T-helper 1 cell treated with Interleukin-12 subunit alpha and Interleukin-12 subunit beta and Interleukin-4 antibody, amounts not matched to agents 30 ng/mL and 1 ng/mL, for 36 hours (primary cell): ENCODE data around the gene PRPF31. TPM values are rescaled to one million over a fixed set of nuclear protein-coding genes. Genes with fewer than 3 reads are reported as not detected.

Source experiments
- intact Hi-C: fragments of 100-400 bp; cut with micrococcal nuclease; formaldehyde crosslinking; loops from one replicate; pipeline ENCODE4 v1.15.1; 2024
- total RNA-seq: library from RNA; stranded (reverse); gene quantifications from 2 replicates; pipeline ENCODE4 v1.2.3, GENCODE V29; 2022

The PRPF31 gene
- total RNA-seq, 1 donor from 2014 or later: 76.7 TPM

DNA sequence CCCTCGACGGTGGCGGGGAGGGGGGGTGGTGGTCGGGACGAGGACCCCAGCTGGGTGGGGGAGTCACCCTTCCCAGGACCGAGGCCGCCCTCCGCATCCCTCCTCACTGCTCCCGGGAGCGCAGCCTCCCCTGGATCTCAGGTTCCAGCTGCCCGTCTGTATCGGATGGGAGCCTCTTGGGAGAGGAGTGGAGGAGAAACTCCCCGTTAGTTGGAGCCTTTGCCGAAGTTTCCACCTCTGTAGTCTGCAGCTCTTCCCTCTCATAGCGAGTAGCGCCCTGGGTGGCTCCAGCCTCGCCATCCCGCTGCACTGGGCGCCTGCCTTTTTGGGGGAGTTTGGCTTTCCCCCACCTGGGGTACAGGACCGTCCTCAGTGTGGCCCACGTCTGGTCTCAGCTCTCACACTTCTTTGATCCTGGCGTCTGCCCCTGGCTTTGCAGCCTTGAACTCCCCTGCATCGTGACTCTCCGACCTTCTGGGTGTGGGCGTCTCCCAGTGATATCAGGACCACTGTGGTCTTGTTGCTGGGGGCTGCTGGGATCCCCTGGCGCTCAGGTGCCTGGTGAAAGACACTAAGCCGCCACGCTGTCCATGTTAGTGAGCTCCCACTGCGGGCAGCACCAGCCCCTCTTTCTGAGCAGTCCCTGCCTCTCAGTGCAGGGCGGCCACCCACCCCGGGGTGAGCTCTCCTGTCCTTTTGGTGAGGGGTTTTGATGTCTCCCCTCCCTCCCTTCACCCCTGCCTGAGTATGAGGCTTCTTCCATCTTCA lies 23.1 kb downstream of the PRPF31 start:
- intact Hi-C loops: loop anchor here (5.0 to 10.0 kb wide), 2 partner anchors 979 to 1116 kb away; partner anchors contain the start of genes PPP1R12C and PPP6R1

DNA sequence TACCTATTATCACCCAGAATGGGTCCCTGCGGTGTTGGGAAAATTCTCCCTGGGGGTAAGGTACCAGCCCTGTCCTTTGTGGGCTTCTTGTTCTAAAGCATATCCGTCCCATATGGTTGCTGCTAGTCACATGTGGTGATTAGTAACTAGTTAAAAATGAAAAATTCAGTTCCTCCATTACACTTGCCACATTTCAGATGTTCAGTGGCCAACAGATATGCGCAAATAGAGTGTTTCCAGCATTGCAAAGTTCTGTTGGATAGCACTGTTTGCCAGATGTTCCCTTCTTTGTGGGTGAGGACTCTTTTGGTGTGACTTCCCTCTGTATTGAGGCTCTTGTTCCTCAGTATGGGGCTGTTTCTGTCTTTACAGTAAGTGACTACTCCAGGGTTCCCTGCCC lies 25.8 kb downstream of the PRPF31 start:
- intact Hi-C loops: no loop called here

DNA sequence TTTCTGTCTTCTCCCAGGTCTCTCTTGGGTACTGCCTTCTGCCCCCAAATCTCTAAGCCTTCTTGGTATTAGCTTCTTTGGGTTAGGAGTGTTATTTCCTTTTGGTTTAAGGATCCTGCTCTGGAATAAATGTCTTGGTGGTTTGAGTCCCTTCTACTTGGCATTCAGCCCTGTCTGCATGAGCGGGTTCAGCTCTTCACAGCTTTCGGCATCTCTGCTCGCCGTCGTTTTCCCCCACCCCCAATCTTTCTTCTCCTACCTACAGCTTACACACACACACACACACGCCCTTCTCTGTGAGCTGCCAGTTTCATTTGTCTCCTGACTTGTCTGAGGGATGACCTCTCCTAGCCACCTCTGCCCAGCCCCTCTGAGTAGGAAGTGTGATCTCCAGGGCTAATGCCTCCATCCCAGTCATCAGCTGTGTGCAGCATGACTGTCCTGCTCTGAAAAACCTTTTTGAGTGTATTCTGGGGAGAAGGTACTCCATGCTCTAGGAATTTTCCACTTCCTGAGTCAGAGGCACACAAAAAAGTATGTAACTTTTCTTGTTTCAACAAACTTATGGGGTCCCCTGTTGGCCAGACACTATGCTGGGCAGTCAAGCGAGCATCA lies 26.7 kb downstream of the PRPF31 start:
- intact Hi-C loops: no loop called here

DNA sequence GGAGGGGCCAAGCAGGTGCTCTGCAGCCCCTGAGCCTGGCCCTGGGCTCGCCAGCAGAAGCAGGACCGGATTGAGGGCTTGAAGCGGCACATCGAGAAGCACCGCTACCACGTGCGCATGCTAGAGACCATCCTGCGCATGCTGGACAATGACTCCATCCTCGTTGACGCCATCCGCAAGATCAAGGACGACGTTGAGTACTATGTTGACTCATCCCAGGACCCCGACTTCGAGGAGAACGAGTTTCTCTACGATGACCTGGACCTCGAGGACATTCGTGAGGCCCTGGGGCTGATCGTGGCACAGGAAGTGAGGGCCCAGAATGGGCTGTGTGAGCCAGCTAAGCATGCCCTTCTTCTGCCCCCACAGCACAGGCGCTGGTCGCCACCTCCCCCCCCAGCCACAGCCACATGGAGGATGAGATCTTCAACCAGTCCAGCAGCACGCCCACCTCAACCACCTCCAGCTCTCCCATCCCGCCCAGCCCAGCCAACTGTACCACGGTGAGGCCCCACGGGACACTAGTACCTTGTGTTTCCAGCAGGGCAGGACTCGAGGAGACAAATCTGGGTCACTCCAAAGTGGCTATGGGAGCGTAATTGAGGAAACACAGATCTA lies 30.1 kb downstream of the PRPF31 start:
- intact Hi-C loops: no loop called here

DNA sequence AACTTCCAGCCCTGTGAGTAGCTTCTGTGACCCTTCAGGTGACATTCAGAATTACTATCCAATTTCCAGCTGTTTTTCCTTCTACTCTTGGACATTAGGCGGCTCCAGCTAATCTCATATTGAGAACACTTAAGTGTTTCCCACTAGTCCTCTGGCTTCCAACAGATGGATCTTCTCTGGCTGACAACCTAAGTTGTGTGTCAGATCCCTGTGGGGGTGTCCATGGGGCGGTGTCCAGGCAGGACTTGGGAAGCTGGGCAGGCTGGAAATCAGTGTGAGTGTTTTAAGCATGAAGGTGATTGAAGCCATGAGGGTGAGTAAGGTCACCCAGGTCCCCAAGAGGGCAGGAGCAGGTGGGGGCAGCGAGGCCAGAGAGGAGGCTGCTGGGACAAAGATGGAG lies 32.1 kb downstream of the PRPF31 start:
- intact Hi-C loops: no loop called here

DNA sequence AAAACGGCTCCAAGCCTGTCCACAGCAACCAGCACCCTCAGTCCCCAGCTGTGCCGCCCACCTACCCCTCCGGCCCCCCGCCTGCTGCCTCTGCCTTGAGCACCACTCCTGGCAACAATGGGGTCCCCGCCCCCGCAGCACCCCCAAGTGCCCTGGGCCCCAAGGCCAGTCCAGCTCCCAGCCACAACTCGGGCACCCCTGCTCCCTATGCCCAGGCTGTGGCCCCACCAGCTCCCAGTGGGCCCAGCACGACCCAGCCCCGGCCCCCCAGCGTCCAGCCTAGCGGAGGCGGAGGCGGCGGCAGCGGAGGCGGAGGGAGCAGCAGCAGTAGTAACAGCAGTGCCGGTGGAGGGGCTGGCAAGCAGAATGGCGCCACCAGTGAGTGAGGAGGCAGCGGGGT lies 32.6 kb downstream of the PRPF31 start:
- intact Hi-C loops: no loop called here

DNA sequence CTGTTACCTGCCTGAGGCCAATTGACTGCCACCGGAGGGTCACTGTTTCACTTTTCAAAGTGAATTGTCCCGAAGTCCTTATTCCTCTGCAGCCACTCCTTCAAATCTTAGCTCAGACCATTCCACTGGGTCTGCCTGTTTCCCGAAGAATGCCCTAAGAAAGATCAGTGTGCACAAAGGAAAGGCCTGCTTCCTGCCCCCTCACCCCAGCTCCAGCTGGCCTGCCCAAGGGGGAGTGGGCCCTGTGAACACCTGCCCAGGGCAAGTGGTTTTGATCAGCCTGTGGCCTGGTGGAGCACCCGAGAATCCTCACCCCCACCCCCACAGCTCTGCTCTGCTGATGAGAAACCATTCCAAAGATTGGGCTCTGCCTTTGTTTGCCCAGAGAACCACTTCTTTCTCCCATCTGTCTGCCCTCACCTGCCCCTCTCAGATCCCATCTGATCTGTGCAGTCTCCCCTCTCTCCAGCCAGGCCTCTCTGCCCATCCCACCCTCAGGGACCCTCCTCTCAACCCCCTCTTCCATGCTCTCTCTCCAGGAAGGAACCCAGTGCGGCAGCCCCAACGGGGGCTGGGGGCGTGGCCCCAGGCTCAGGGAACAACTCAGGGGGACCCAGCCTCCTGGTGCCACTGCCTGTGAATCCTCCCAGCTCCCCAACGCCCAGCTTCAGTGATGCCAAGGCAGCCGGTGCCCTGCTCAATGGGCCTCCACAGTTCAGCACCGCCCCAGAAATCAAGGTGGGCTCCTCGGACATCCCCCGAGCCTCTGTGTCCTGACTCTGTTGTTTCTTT lies 33.7 kb downstream of the PRPF31 start:
- intact Hi-C loops: no loop called here

DNA sequence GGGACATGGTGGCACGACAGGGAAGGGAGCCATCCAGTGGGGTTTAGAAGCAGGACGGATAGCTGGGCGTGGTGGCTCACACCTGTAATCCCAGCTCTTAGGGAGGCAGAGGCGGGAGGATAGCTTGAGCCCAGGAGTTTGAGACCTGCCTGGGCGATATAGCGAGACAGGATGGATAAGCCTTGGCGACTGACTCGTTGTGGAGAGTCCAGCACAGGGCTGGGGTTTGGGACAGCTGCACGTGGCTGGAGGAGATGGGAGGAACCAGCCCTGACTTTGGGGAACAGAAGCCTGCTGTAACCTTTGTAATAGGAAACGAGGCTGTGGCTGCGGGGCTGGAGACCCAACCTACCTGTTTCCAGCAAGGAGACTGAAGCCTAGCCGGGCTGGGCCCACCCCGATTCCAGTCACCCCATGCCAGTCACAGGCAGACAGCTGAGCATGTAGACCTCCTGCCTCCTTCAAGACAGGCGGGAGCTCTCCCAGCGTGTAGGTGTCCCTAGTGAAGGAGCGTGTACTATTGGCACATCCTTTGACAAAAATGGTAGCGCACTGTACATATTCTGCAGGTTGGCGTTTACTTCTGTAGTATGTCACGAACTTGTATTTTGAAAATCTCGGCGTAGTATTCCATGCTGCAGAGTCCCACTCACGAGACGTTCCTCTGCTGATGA lies 35.9 kb downstream of the PRPF31 start:
- intact Hi-C loops: no loop called here

DNA sequence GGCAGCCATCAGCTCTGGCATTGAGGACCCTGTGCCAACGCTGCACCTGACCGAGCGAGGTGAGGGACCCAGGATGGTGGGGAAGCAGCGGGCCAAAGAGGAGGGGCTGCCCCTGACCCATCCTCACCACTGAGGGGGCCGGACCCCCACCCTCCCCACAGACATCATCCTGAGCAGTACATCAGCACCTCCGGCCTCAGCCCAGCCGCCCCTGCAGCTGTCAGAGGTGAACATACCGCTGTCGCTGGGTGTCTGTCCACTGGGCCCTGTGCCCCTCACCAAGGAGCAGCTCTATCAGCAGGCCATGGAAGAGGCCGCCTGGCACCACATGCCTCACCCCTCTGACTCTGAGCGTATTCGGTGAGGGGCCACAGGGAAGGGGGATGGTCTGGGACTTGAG lies 36.7 kb downstream of the PRPF31 start:
- intact Hi-C loops: no loop called here

DNA sequence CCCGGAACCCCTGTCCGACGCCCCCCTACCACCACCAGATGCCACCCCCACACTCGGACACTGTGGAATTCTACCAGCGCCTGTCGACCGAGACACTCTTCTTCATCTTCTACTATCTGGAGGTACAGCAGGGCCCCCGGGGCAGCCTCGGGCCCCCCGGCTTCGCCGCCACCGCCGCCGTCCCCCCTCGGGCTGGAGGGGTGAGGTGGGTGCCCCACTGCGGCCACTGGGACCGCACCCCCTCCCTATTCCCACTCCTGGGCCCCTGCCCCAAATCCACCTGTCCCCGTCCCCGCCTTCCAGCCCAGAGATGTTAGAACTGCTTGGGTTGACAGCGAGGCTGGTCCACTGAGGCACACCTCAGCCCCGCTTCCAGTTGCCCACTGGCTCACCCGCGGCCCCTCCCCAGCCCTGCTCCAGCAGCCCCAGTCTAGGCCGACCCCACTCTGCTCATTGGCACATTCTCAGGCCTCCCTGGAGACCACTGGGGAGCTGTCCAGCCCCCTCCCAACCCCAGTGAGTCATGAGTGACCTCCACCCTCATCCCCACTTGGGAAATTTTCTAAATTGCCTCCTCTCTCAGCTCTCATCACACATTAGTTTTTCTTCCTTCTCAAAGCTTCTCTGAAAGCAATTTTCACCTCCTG lies 37.4 kb downstream of the PRPF31 start:
- intact Hi-C loops: no loop called here

DNA sequence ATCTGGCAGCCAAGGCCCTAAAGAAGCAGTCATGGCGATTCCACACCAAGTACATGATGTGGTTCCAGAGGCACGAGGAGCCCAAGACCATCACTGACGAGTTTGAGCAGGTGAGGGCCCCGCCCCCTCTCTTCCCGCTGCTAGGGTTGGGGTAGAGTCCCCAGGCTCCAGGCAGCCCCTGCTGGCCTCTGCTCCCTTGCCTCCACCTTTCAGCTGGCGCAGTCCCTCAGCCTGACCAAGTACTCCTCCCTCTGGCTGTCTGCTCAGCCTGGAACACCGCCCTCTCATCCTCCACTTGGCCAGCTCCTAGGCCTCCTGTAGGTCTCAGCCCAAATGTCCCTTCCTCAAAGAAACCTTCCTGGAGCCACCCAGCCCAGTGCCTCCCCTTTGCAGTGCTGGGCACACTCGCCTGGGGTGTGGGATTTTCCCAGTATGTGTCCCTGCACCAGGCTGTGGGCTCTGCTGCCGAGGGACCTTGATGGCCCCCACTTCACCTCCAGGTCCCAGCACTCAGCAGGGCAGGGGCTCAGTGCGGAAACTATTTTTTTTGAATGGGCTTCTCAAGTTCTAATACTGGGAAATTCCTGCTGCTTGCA lies 38.3 kb downstream of the PRPF31 start:
- intact Hi-C loops: no loop called here

DNA sequence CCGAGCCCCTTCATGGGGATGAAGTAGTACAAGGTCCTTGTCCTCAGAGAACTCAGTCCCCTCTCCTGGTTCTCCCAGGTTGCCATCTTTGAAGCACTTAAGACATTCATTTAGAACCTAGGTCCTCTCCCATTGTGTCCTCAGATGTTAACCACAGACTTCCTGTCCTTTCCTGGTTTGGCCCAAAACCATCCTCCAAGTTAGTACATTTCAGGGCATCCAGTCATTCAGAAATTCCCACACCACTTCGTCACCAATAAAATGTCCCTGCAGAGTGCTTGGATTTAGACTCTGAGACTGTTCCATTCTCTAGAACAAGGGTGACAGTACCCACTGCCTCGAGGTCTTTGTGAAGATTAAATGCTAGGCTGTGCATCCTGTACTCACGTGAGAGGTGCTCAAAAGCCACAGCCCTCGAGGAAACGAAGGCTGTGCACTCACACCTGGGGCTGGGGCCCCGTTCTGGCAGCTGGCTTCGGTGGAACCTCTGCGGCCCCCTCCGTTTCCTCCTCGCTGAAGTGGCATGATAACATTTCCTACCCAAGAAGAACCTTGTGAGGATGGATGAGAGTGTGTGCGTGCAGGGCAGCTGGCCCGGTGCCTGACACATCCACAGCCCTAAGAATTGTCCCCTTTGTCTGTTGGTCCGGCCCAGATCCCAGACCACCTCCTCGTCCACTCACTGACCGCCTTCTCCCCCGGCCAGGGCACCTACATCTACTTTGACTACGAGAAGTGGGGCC lies 39.2 kb downstream of the PRPF31 start:
- intact Hi-C loops: no loop called here

DNA sequence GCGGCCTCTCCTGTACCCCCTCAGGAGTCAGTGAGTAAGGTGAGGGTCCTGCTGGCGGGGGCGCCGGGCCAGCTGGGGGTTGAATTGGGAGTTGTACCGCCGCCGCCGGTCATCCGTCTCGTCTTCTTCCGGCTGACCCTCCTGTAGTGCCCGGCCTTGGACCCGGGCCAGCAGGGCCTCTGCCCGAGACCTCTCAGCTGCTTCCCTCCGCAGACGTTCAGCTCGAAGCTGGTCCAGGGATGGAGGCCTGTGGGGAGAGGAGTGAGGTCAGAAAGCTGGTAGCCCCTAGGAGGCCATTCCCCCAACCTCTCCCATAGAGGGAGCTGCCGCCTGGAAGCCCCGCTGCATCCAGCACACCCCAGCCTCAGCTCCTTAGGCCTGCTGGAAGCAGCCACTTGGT lies 40.1 kb downstream of the PRPF31 start:
- intact Hi-C loops: no loop called here

DNA sequence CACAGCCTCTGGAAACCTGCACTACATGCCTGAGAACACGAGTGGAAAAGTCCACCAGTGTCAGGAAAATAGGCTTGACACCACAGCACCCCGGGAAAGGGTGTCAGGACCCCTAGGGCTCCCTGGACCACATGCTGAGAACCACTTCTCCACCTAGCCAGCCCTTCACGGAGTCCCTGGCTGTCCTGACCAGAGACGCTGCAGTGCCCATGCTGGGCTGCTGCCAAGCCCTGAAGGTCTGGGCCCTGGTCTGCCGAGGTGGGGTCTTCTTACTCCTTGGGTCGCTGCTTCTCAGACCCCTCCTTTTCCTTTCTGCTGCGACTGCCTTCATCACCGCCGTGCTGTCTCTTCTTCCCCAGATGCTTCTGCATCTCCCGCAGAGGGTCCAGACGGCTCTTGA lies 40.9 kb downstream of the PRPF31 start:
- intact Hi-C loops: no loop called here

DNA sequence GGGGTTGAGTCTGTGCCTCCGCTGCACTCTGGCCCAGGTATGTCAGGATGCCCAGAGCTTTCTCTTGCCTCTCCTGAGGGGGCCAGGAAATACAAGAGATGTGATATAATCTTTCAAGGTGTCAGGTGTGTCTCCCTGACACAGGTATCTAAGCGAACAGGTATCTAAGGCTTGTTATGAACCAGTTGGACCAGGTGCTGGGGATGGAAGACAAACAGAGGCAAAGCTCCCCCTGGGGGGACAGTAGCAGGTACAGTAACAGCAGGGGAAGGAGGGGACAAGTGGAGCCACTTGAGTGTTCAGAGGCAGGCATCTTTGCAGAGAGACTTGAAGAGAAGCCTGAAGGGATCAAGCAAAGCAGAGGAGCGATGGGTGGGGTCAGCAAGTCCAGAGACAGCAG lies 41.4 kb downstream of the PRPF31 start:
- intact Hi-C loops: no loop called here

DNA sequence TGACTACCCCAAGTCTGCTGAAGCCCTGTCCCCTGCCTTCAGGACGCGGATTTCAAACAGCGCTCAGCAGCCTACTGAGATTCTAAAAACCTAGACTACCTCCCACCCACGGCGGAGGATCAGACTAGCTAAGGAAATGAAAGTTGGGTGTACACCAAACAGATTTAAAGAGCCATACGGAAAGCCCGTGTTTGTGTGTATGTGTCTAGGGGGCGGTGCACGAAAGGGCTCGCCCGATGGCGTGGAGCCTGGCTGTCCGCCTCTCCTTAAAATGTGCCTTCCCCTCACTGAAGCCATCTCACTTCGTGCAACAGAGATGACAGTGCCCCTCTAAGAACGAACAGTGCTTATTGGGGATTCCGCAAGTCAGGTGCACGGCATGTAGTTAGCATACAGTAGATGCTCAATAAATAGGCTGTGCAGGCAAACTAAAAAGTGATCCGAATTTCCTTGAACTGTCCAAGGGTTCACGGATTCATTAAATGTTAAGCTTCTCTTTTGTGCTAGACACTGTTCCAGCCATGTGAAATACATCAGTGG lies 43.3 kb downstream of the PRPF31 start:
- intact Hi-C loops: loop anchor here (1.0 to 2.0 kb wide), 12 partner anchors 22 to 1981 kb away; partner anchors contain the start of genes CNOT3, KMT5C, LENG8 and NDUFA3

DNA sequence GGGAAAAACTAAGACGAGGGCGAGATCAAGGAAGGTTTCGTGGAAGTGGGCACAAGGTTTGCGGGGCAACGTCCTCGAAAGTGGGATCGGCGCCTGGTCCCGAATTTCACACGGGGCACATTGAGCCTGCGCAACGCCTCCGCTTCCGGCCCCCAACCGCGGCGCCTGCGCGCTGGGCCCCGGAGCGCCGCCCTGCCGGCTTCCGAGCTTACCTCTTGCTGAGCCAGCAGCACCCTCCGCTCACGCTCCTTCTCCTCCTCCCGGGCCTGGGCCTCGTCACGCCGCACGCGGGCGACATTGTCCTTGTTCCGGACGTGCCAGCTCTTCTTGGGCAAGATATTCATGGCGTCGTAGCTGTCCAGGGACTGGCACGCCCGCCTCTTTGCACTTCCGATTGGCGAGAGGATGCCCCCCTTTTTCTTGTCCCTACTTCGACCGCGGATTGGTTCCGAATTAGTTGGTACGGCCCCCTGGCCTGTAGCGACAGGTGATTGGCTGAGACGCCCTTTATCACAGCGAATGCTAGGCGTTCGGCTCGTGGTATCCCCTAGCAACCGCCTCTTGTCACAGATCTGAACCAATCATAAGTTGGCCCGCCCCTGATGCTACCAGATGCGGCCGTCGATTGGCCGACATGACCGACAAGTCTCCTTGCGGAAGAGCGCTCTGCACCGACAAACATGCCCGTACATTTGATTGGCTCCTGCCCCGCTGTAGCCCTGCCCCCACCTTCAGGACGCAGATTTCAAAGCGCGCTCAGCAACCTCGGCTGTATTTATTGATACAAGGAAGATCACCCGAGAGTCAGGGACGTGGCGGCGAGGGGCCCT lies 44.0 kb downstream of the PRPF31 start, which contains the start of gene LENG1:
LENG1 (minus strand) TSS at position 370 of the 830 bp plus-strand sequence; CDS start at position 344, 26 bp downstream.
- intact Hi-C loops: loop anchor here (1.0 to 2.0 kb wide), 12 partner anchors 22 to 1981 kb away; partner anchors contain the start of genes CNOT3, KMT5C, LENG8 and NDUFA3

DNA sequence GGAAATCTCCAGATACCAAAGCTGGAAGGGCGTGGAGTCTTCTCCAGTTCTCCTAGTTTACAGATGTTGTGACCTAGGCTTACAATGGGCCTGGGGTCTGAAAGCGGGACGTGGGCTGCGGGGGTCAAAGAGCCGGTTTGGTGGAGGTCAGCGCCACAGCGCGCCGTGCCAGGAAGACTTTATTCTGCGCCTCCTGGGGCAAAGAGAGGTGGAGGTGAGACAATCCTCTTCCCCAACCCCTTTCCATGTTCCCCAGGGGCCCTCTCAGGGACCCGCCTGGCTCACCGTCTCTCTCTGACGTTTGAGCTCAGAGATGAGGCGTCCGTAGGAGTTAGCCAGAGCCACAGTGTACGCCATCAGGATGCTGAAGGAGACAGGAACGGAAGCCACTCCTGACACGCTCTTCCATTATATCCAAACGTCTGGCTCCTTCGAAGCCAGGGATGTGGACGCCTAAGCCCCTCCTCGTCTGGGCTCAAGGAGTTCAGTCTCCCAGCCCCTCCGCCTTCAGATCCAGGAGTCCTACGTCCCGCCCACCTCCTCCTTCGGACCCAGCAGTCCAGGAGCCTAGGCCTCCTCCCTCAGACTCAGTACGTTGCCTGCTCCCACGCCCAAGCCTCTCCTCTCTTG lies 44.7 kb downstream of the PRPF31 start:
- intact Hi-C loops: no loop called here
